Gastrocnemius medialis (tissue), 4 donors: ENCODE results near the gene DNM1. TPM values are rescaled to one million over a fixed set of nuclear protein-coding genes. Genes with fewer than 3 reads are reported as not detected.

ENCODE experiments used
- ATAC-seq, 2 donors: fragments of 150-250 bp; one replicate each; pipeline ENCODE4 v1.9.1; 2016
- DNase-seq, 2 donors: peaks; one replicate each; pipeline ENCODE4 v3.0.0-alpha.2; 2019
- H3K27ac ChIP-seq, 4 donors: fragments of 200-600 bp; sonication (generic); 1 replicate in 1 of 4; 2 replicates in 3 of 4; pipeline ENCODE4 v1.5.1; 2016 to 2018; ENCODE audit warnings: mild to moderate bottlenecking in 2 of 4, moderate library complexity in 1 of 4
- H3K27me3 ChIP-seq, 3 donors: fragments of 200-600 bp; sonication (generic) in 2 of 3; 1 replicate in 1 of 3; 2 replicates in 2 of 3; pipeline versions ENCODE4 v1.5.1 to v1.6.0; 2016 to 2019; ENCODE audit warnings: mild to moderate bottlenecking in 1 of 3, moderate library complexity in 1 of 3
- H3K36me3 ChIP-seq, 2 donors: fragments of 200-600 bp; sonication (generic) in 1 of 2; one replicate each; pipeline ENCODE4 v1.5.1; 2017 to 2018
- H3K4me1 ChIP-seq, 2 donors: fragments of 200-600 bp; sonication (generic) in 1 of 2; one replicate each; pipeline ENCODE4 v1.5.1; 2016 to 2017; ENCODE audit warnings: mild to moderate bottlenecking in 2 of 2
- H3K4me3 ChIP-seq, 4 donors: fragments of 200-600 bp; sonication (generic) in 3 of 4; 1 replicate in 1 of 4; 2 replicates in 3 of 4; pipeline ENCODE4 v1.5.1; 2016 to 2019; ENCODE audit warnings: mild to moderate bottlenecking in 2 of 4
- H3K9me3 ChIP-seq, 3 donors: fragments of 200-600 bp; sonication (generic) in 2 of 3; 1 replicate in 1 of 3; 2 replicates in 2 of 3; pipeline ENCODE4 v1.5.1; 2016 to 2019
- POLR2A ChIP-seq, 2 donors: fragments of 450-650 bp; IDR thresholded peaks; one replicate each; pipeline ENCODE4 v1.6.1; 2017; ENCODE audit warnings: antibody characterized with exemption in 2 of 2, mild to moderate bottlenecking in 2 of 2, moderate library complexity in 2 of 2
- in situ Hi-C, 4 donors: fragments of 200-750 bp; cut with MboI; loops; one replicate each; pipeline versions ENCODE4 v1.15.0 to v1.8.0; 2017; ENCODE audit warnings: low sequenced_read_pairs in 4 of 4
- intact Hi-C: fragments of 100-400 bp; cut with DNase I; formaldehyde crosslinking; loops from one replicate; pipeline ENCODE4 v1.15.1; 2023; ENCODE audit warnings: low total_unique reads
- total RNA-seq, 4 donors: library from RNA; depleted of rRNA; stranded (reverse); fragments of >200 nt; gene quantifications; one replicate each; pipeline versions ENCODE4 v1.1.0 to v1.2.3, GENCODE V29; 2016
- TF ChIP-seq, protein P1 (sequence below), 5 experiments: fragments of 450-650 bp in 3 of 5; fragments of 200-600 bp in 2 of 5; sonication (generic) in 2 of 5; IDR thresholded peaks in 4 of 5; conservative IDR thresholded peaks in 1 of 5; 1 replicate in 4 of 5; 2 replicates in 1 of 5; pipeline ENCODE4 v1.5.1; 2016 to 2019; ENCODE audit warnings: antibody characterized with exemption in 5 of 5, mild to moderate bottlenecking in 3 of 5, moderate library complexity in 3 of 5

Gene DNM1
- total RNA-seq, 4 donors from 2014 or later = 1.8 to 3.8 (median 2.0) TPM

GRCh38 chr9:128187361-128187760 lies 15.8 kb upstream of the DNM1 start:
- intact Hi-C loops = no loop called here
- in situ Hi-C loops = loop anchor here in 1 of 4 donors (25.0 kb wide), 1 partner anchor 150 kb away; the partner anchor contains the start of gene SLC27A4
- no peaks in the 10 kb centered on the region for H3K27me3 ChIP-seq

DNA sequence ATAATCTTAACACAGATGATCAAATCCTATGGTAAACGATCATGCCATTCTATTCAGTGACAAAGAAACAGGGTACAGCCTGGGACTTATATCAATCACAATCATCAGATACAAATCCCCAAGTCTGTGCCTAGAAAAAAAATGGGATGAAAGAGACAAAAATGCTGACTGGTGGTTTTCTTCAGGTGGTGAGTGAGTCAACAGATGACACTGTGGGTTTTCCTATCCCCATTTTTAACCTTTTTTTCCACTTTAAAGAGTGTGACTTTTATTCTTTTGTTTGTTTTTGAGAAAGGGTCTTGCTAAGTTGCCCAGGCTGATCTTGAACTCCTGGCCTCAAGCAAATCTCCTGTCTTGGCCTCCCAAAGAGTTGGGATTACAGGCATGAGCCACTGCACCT lies 15.0 kb upstream of the DNM1 start:
- TF ChIP-seq, protein P1, sequence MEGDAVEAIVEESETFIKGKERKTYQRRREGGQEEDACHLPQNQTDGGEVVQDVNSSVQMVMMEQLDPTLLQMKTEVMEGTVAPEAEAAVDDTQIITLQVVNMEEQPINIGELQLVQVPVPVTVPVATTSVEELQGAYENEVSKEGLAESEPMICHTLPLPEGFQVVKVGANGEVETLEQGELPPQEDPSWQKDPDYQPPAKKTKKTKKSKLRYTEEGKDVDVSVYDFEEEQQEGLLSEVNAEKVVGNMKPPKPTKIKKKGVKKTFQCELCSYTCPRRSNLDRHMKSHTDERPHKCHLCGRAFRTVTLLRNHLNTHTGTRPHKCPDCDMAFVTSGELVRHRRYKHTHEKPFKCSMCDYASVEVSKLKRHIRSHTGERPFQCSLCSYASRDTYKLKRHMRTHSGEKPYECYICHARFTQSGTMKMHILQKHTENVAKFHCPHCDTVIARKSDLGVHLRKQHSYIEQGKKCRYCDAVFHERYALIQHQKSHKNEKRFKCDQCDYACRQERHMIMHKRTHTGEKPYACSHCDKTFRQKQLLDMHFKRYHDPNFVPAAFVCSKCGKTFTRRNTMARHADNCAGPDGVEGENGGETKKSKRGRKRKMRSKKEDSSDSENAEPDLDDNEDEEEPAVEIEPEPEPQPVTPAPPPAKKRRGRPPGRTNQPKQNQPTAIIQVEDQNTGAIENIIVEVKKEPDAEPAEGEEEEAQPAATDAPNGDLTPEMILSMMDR (IDR thresholded peaks at IDR 0.05 in 4 of 5, conservative IDR thresholded peaks at IDR 0.05 in 1 of 5) = no peak
- TF ChIP-seq POLR2A (IDR thresholded peaks at IDR 0.05) = no peak
- no peaks in the 10 kb centered on the region for H3K27me3 ChIP-seq
- H3K27ac ChIP-seq = no peak overlapping the region
- intact Hi-C loops (no loop called here), in situ Hi-C loops (loop anchor here in 1 of 4 donors (25.0 kb wide), 1 partner anchor 149 kb away; the partner anchor contains the start of gene SLC27A4)
- no peak overlapping the region for H3K4me3 ChIP-seq
- DNase-seq = no peak
- H3K4me1 ChIP-seq = peaks cover 10 to 11% of the 10 kb centered on the region in 2 donors
- peaks cover 0 to 62% of the 10 kb centered on the region in 2 donors for H3K36me3 ChIP-seq
- no peak for ATAC-seq
- H3K9me3 ChIP-seq = no peaks in the 10 kb centered on the region

More at GRCh38 chr9:128187361-128187760, 15.8 kb upstream of the DNM1 start:
- DNase-seq (no peak), ATAC-seq (no peak)
- H3K36me3 ChIP-seq = peaks cover 0 to 68% of the 10 kb centered on the region in 2 donors
- no peaks in the 10 kb centered on the region for H3K9me3 ChIP-seq
- H3K4me3 ChIP-seq = no peak overlapping the region
- TF ChIP-seq, protein P1 (IDR thresholded peaks at IDR 0.05 in 4 of 5, conservative IDR thresholded peaks at IDR 0.05 in 1 of 5) = no peak
- peaks cover 8 to 11% of the 10 kb centered on the region in 2 donors for H3K4me1 ChIP-seq
- no peak overlapping the region for H3K27ac ChIP-seq

GRCh38 chr9:128190013-128190412 lies 13.2 kb upstream of the DNM1 start:
- Histone ChIP-seq H3K27me3 (no peaks in the 10 kb centered on the region), H3K9me3 (no peaks in the 10 kb centered on the region), H3K4me1 (peaks cover 10 to 15% of the 10 kb centered on the region in 2 donors), H3K4me3 (no peak overlapping the region), H3K27ac (no peak overlapping the region), H3K36me3 (peaks cover 0 to 49% of the 10 kb centered on the region in 2 donors)
- ATAC-seq = no peak
- no peak for TF ChIP-seq POLR2A (IDR thresholded peaks at IDR 0.05)
- TF ChIP-seq, protein P1 (IDR thresholded peaks at IDR 0.05 in 4 of 5, conservative IDR thresholded peaks at IDR 0.05 in 1 of 5) = no peak
- no peak for DNase-seq
- intact Hi-C loops = no loop called here
- in situ Hi-C loops = loop anchor here in 1 of 4 donors (25.0 kb wide), 1 partner anchor 147 kb away; the partner anchor contains the start of gene SLC27A4

- no peak for DNase-seq
- intact Hi-C loops = no loop called here
- Histone ChIP-seq H3K4me1 (peaks cover 10 to 15% of the 10 kb centered on the region in 2 donors), H3K4me3 (peak overlapping the region; percentile 72 to 92 (median 80)), H3K27me3 (no peaks in the 10 kb centered on the region), H3K9me3 (no peaks in the 10 kb centered on the region), H3K36me3 (peaks cover 0 to 41% of the 10 kb centered on the region in 2 donors), H3K27ac (peak overlapping the region; percentile 73 to 93 (median 90))
- peak; percentile 16 for ATAC-seq
- TF ChIP-seq, protein P1 (IDR thresholded peaks at IDR 0.05 in 4 of 5, conservative IDR thresholded peaks at IDR 0.05 in 1 of 5) = no peak
- TF ChIP-seq POLR2A (IDR thresholded peaks at IDR 0.05) = no peak
- in situ Hi-C loops = loop anchor here in 1 of 4 donors (25.0 kb wide), 1 partner anchor 147 kb away; the partner anchor contains the start of gene SLC27A4
Measured at GRCh38 chr9:128190516-128191405, 12.4 kb upstream of the DNM1 start.
